HepG2 (cell line): ENCODE measurements around the gene SPG7. TPM values are rescaled to one million over a fixed set of nuclear protein-coding genes. Genes with fewer than 3 reads are reported as not detected.
A peak's percentile ranks its signal among the peaks of the same experiment; 100 is the strongest.

Experiments
- KLF16 ChIP-seq, 2 experiments: sonication (generic) in 1 of 2; formaldehyde crosslinking in 1 of 2; IDR thresholded peaks; 2 replicates each; pipeline versions ENCODE4 v1.6.1 to v1.8.0; 2016 to 2023; ENCODE audit warnings: missing genetic modification reagents in 2 of 2, missing compliant biosample characterization in 1 of 2
- MAFG ChIP-seq: sonication (generic); formaldehyde crosslinking; IDR thresholded peaks from 2 replicates; pipeline ENCODE4 v1.5.1; 2020; ENCODE audit warnings: mild to moderate bottlenecking, missing genetic modification reagents
- RARA ChIP-seq: IDR thresholded peaks from 2 replicates; pipeline ENCODE4 v1.6.1; 2016; ENCODE audit warnings: missing genetic modification reagents, missing compliant biosample characterization
- REXO4 ChIP-seq: sonication (generic); formaldehyde crosslinking; IDR thresholded peaks from 2 replicates; pipeline ENCODE4 v1.8.0; 2022; ENCODE audit warnings: missing genetic modification reagents, mild to moderate bottlenecking, borderline replicate concordance
- SCMH1 ChIP-seq: sonication (generic); formaldehyde crosslinking; IDR thresholded peaks from 2 replicates; pipeline ENCODE4 v1.9.0; 2021; ENCODE audit warnings: missing genetic modification reagents, mild to moderate bottlenecking, borderline replicate concordance
- TBX3 ChIP-seq: fragments of 450-650 bp; IDR thresholded peaks from 2 replicates; pipeline ENCODE4 v1.6.1; 2017; ENCODE audit warnings: antibody characterized with exemption, mild to moderate bottlenecking, inconsistent platforms, borderline replicate concordance
- THAP9 ChIP-seq: sonication (generic); formaldehyde crosslinking; IDR thresholded peaks from 2 replicates; pipeline ENCODE4; 2020; ENCODE audit warnings: missing genetic modification reagents, mild to moderate bottlenecking, borderline replicate concordance
- TIGD3 ChIP-seq: sonication (generic); formaldehyde crosslinking; IDR thresholded peaks from 2 replicates; pipeline ENCODE4 v1.5.1; 2020; ENCODE audit warnings: mild to moderate bottlenecking, missing genetic modification reagents, borderline replicate concordance
- ZBTB7B ChIP-seq: sonication (generic); formaldehyde crosslinking; IDR thresholded peaks from 2 replicates; pipeline ENCODE4 v1.4.0; 2020; ENCODE audit warnings: missing genetic modification reagents
- ZIK1 ChIP-seq: sonication (generic); formaldehyde crosslinking; IDR thresholded peaks from 2 replicates; pipeline ENCODE4 v1.5.0; 2020; ENCODE audit warnings: mild to moderate bottlenecking, low read depth, missing genetic modification reagents, borderline replicate concordance
- ZKSCAN5 ChIP-seq: sonication (generic); formaldehyde crosslinking; IDR thresholded peaks from 2 replicates; pipeline ENCODE4 v1.5.1; 2020; ENCODE audit warnings: mild to moderate bottlenecking, missing genetic modification reagents
- ZNF10 ChIP-seq: sonication (generic); formaldehyde crosslinking; IDR thresholded peaks from 2 replicates; pipeline ENCODE4 v1.4.0; 2020; ENCODE audit warnings: mild to moderate bottlenecking, low read depth, missing genetic modification reagents, borderline replicate concordance
- ZNF124 ChIP-seq: sonication (generic); formaldehyde crosslinking; IDR thresholded peaks from 2 replicates; pipeline ENCODE4 v1.4.0; 2020; ENCODE audit warnings: missing genetic modification reagents
- ZNF282 ChIP-seq: fragments of 450-650 bp; IDR thresholded peaks from 2 replicates; pipeline ENCODE4 v1.6.1; 2018; ENCODE audit not compliant: partially characterized antibody
- ZNF362 ChIP-seq: sonication (generic); formaldehyde crosslinking; IDR thresholded peaks from 2 replicates; pipeline ENCODE4 v1.4.0; 2020; ENCODE audit warnings: missing genetic modification reagents, mild to moderate bottlenecking, borderline replicate concordance
- ZNF44 ChIP-seq: sonication (generic); formaldehyde crosslinking; IDR thresholded peaks from 2 replicates; pipeline ENCODE4 v1.5.1; 2020; ENCODE audit warnings: mild to moderate bottlenecking, missing genetic modification reagents
- ZNF501 ChIP-seq: sonication (generic); formaldehyde crosslinking; IDR thresholded peaks from 2 replicates; pipeline ENCODE4 v1.5.1; 2020; ENCODE audit warnings: mild to moderate bottlenecking, moderate library complexity, missing genetic modification reagents
- ZNF503 ChIP-seq: sonication (generic); formaldehyde crosslinking; IDR thresholded peaks from 2 replicates; pipeline ENCODE4 v1.4.0; 2020; ENCODE audit warnings: missing genetic modification reagents
- ZNF607 ChIP-seq: sonication (generic); formaldehyde crosslinking; IDR thresholded peaks from 2 replicates; pipeline ENCODE4 v1.5.1; 2020; ENCODE audit warnings: missing genetic modification reagents, mild to moderate bottlenecking, borderline replicate concordance
- ZNF7 ChIP-seq: IDR thresholded peaks from 2 replicates; pipeline ENCODE4 v1.6.1; 2016; ENCODE audit warnings: missing biosample characterization, missing genetic modification reagents
- ZNF713 ChIP-seq: sonication (generic); formaldehyde crosslinking; IDR thresholded peaks from 2 replicates; pipeline ENCODE4 v1.4.0; 2020; ENCODE audit warnings: mild to moderate bottlenecking, missing genetic modification reagents
- ZNF781 ChIP-seq: sonication (generic); formaldehyde crosslinking; IDR thresholded peaks from 2 replicates; pipeline ENCODE4 v1.5.1; 2020; ENCODE audit warnings: borderline replicate concordance, mild to moderate bottlenecking, missing genetic modification reagents; ENCODE audit errors: not compliant biosample characterization
- ZSCAN9 ChIP-seq: IDR thresholded peaks from 2 replicates; pipeline ENCODE4 v1.6.1; 2016; ENCODE audit warnings: borderline replicate concordance
- polyA plus RNA-seq, 8 experiments: library from polyadenylated mRNA; depleted of rRNA in 3 of 8; stranded (reverse) in 7 of 8; unstranded in 1 of 8; fragments of >200 nt; fragmentation: Illumina TruSeq in 4 of 8; extraction: Trizol in 4 of 8; gene quantifications; 2 replicates each; pipeline versions ENCODE4 v1.2.1 to v1.2.3, GENCODE V29; 2011 to 2016; ENCODE audit warnings: low read depth in 4 of 8, missing spikeins in 1 of 8, mixed read lengths in 1 of 8; ENCODE audit not compliant: insufficient read depth in 1 of 8
- total RNA-seq, 5 experiments: library from RNA; depleted of rRNA; stranded (reverse); fragments of >200 nt; fragmentation: Illumina TruSeq; extraction: Trizol; gene quantifications; 2 replicates each; pipeline ENCODE4 v1.2.3, GENCODE V29; 2016; ENCODE audit warnings: low read depth in 1 of 5

Gene SPG7
- total and polyA plus RNA-seq, 2 of the 13 experiments (the other 11 are each of a cell fraction or from before 2014, with no cell fraction given), result 66.0 to 136 TPM

- TF ChIP-seq ZIK1 (CRISPR knock-in tag) (no peak), ZNF282 (no peak), MAFG (CRISPR knock-in tag) (no peak), ZNF607 (no peak), ZNF781 (no peak), ZNF7 (CRISPR knock-in tag) (no peak), REXO4 (no peak), ZNF10 (CRISPR knock-in tag) (no peak), KLF16 (CRISPR knock-in tag; IDR thresholded peaks at IDR 0.05) (0 out of 4 replicates have a peak, but pooled peaks of 1 of the 2 experiments have one; percentile 40), TIGD3 (CRISPR knock-in tag) (no peak), ZNF503 (no peak), THAP9 (peak; percentile 63), RARA (CRISPR knock-in tag) (no peak), SCMH1 (CRISPR knock-in tag) (no peak), TBX3 (no peak), ZSCAN9 (no peak), ZNF501 (CRISPR knock-in tag) (no peak), ZNF713 (CRISPR knock-in tag) (0 out of 2 replicates have a peak, but pooled peaks have one; percentile 50), ZKSCAN5 (CRISPR knock-in tag) (0 out of 2 replicates have a peak, but pooled peaks have one; percentile 2), ZNF362 (CRISPR knock-in tag) (0 out of 2 replicates have a peak, but pooled peaks have one; percentile 0), ZNF124 (CRISPR knock-in tag) (no peak), ZBTB7B (CRISPR knock-in tag) (no peak), ZNF44 (CRISPR knock-in tag) (no peak)
These were observed 36.5 kb downstream of the SPG7 start (continued) for GRCh38 chr16:89544713-89545043.
